Pancreas (tissue), 10 donors: ENCODE measurements around the gene NTN1. TPM values are rescaled to one million over a fixed set of nuclear protein-coding genes. Genes with fewer than 3 reads are reported as not detected.

Experiments
- ATAC-seq, 4 donors: fragments of 200-7000 bp; cut with Tn5 transposase; one replicate each; pipeline versions ENCODE4 v1.8.0 to v1.9.1; 2020; ENCODE audit warnings: mild to moderate bottlenecking in 4 of 4, moderate library complexity in 4 of 4
- DNase-seq, 6 donors: peaks; one replicate each; pipeline ENCODE4 v3.0.0-alpha.2; 2020
- FAIRE-seq: peaks from 2 replicates; lab custom pipeline; 2012; peaks lifted over from hg19 to GRCh38; lab: Jason Lieb, UNC
- H3K27ac ChIP-seq, 4 donors: fragments of 200-600 bp; sonication (generic); 1 replicate in 3 of 4; 2 replicates in 1 of 4; pipeline versions ENCODE4 v1.5.0 to v1.8.0; 2020
- H3K27me3 ChIP-seq, 4 donors: fragments of 200-600 bp; one replicate each; pipeline ENCODE4 v1.8.0; 2021
- H3K36me3 ChIP-seq, 3 donors: fragments of 200-600 bp; sonication (generic) in 1 of 3; one replicate each; pipeline versions ENCODE4 v1.5.0 to v1.8.0; 2020 to 2021
- H3K4me1 ChIP-seq, 3 donors: fragments of 200-600 bp; one replicate each; pipeline ENCODE4 v1.8.0; 2021
- H3K4me3 ChIP-seq, 4 donors: fragments of 200-600 bp; sonication (generic) in 2 of 4; one replicate each; pipeline versions ENCODE4 v1.5.0 to v1.8.0; 2020 to 2021
- H3K9me3 ChIP-seq, 4 donors: fragments of 200-600 bp; one replicate each; pipeline ENCODE4 v1.8.0; 2021
- WGBS, 2 donors: extraction: QIAGEN DNeasy Blood & Tissue Kit; methylation state at CpG; one replicate each; pipeline ENCODE4 v1.1.7; 2013; 5-methylcytosine and 5-hydroxymethylcytosine counted together
- intact Hi-C, 3 donors: fragments of 100-400 bp; cut with DNase I; formaldehyde crosslinking; loops; one replicate each; pipeline versions ENCODE4 v1.11.1 to v1.14.2; 2022
- polyA plus RNA-seq, 2 donors: library from polyadenylated mRNA; stranded (reverse); fragments of 200-250 nt; gene quantifications; one replicate each; pipeline ENCODE4 v1.2.3, GENCODE V29; 2013
- total RNA-seq, 6 donors: library from RNA; stranded (reverse); fragmentation: NEBNext Ultra II Directional in 4 of 6; extraction: Animal tissue kit (Norgen Biotek cat#: 25700) in 4 of 6; gene quantifications; one replicate each; pipeline versions ENCODE4 v1.2.1 to v1.2.4, GENCODE V29; 2021 to 2023
- TF ChIP-seq, protein P1 (sequence below), 4 donors: fragments of 200-600 bp; sonication (generic) in 3 of 4; IDR thresholded peaks; one replicate each; pipeline versions ENCODE4 v1.5.0 to v1.8.0; 2021; ENCODE audit warnings: antibody characterized with exemption in 4 of 4
- donor health status: healthy with polysubstance abuse.
- donor health status: DM: no; HTN: no; CAD: no; lungs with moderate emphysema.
- donor health status: DM: no; HTN: no; CAD: no.
- donor health status: control.
- donor health status: control.
- donor health status: Bipolar disorder and iron deficiency.
- donor health status: DM: yes; HTN: yes; CAD: no.
- donor health status: DM: no; HTN: no; CAD: no.
- donor health status: DM: no; HTN: no; CAD: no.
- donor health status: DM: yes; HTN: yes; CAD: no.

NTN1 gene
- total and polyA plus RNA-seq, 8 donors = 1.8 to 4.3 (median 2.5) TPM

DNA sequence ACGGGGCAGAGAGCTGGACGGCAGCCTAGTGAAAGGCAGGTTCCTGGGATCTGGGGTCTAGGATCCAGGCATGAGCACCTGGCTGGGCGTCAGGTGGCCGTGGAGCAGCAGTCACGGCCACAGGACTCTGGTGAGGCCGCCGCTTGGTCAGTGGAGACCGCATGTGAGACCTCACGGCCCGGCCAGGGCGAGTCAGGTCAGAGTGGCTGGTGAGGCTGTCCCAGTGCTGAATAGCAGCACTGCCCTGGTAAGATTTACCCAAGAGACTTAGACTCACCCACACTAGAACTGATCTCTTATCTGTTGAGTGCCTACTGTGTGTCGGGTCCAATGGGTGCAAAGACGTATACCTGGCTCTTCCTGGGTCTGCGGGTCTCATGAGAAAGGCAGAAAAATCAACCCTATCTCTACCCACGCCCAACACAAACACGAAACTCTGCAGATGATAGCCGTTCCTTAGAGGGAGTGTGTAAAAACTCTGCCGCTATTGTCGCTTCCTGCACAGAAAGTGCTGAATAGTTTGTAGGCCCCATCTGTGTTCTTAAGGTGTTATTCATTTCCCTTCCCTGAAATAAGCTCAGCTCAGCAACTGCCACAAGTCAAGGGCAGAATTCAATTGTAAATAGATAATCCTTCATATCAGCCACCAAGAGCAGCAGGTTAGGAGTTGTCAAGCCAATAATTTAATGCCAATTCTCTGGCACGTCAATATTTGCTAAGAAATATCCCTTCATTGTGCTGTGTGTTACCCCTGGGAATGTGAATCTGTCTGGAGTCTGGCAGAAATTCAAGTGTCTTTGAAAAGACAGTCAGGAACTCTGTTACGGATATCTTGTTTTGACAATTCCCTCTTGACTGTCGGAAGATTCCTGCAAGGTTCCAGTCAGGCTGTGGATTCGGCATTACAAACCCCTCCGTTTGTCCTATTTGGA is 240.0 kb downstream of the NTN1 start:
- intact Hi-C loops = no loop called here
- ATAC-seq (peak in 1 of 4 donors; percentile 48), FAIRE-seq (no peak), DNase-seq (peak in 1 of 6 donors; percentile 49)
- TF ChIP-seq, protein P1, sequence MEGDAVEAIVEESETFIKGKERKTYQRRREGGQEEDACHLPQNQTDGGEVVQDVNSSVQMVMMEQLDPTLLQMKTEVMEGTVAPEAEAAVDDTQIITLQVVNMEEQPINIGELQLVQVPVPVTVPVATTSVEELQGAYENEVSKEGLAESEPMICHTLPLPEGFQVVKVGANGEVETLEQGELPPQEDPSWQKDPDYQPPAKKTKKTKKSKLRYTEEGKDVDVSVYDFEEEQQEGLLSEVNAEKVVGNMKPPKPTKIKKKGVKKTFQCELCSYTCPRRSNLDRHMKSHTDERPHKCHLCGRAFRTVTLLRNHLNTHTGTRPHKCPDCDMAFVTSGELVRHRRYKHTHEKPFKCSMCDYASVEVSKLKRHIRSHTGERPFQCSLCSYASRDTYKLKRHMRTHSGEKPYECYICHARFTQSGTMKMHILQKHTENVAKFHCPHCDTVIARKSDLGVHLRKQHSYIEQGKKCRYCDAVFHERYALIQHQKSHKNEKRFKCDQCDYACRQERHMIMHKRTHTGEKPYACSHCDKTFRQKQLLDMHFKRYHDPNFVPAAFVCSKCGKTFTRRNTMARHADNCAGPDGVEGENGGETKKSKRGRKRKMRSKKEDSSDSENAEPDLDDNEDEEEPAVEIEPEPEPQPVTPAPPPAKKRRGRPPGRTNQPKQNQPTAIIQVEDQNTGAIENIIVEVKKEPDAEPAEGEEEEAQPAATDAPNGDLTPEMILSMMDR (IDR thresholded peaks at IDR 0.05) = no peak
- Histone ChIP-seq H3K27ac (no peak overlapping the region), H3K27me3 (no peaks in the 10 kb centered on the region), H3K4me3 (no peak overlapping the region), H3K9me3 (no peaks in the 10 kb centered on the region), H3K4me1 (no peaks in the 10 kb centered on the region), H3K36me3 (no peaks in the 10 kb centered on the region)
- WGBS, 2 donors = 71 to 76% methylated on average over 24 of the region's 24 CpGs

DNA sequence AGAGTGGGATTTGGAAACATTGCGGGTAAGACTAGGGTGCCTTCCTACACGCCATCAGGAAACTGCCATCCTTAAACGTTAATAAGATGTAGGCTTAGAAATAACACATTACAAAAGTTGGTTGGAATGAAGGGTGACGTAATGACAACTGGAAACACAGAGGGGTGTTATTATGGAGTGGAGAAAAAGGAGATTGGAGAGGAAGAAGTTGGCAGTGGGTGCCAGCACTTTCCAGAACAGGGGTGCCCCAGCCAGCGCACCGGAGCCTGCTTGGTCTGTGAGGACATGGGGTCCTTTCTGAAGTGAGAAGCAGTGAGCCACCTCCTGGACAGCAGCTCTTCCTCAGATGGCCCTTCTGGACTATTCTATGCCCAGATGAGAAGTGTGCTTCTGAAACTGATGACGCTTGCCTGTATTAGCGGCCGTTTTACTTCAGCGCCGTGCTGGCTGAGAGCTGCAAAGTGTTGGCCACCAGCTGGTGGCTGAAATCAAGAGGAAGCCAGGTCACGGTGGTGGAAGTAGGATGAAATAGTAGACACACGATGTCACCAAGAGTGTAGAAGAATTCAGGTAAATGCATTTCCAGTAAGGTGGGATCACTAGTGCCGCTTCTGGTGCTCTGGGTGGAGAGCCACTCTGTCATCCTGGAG is 244.8 kb downstream of the NTN1 start:
- no peak for ATAC-seq
- Histone ChIP-seq H3K4me1 (no peaks in the 10 kb centered on the region), H3K27ac (no peak overlapping the region), H3K4me3 (no peak overlapping the region), H3K36me3 (no peaks in the 10 kb centered on the region), H3K9me3 (no peaks in the 10 kb centered on the region), H3K27me3 (no peaks in the 10 kb centered on the region)
- 93 to 94% methylated on average over 14 of the region's 14 CpGs for WGBS, 2 donors
- no peak for DNase-seq
- TF ChIP-seq, protein P1 (IDR thresholded peaks at IDR 0.05) = no peak
- no peak for FAIRE-seq
- intact Hi-C loops = no loop called here

DNA sequence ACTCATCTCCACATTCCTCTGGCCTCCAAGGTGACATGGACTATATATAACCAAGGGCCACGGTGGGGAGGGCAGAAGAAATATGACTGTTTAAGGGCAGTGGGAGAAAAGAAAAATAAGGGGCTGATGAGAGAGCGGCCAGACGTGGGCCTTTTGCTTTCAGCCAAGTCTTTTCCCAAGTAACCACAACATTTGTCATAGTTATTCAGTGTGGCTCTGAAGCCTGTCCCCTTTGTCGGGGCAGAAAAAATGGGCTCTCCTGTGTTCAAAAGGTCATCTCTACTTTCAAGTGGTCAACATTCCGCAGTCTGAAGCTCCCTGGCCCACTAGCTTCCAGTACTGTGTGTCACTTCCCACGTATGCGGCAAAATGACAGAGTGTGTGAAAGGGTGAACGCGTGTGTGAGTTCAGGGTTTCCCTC is 245.4 kb downstream of the NTN1 start:
- no peak for ATAC-seq
- no peak overlapping the region for H3K27ac ChIP-seq
- WGBS, 2 donors = 93 to 96% methylated on average over 9 of the region's 9 CpGs
- H3K4me1 ChIP-seq = no peaks in the 10 kb centered on the region
- no peak for FAIRE-seq
- no peak overlapping the region for H3K4me3 ChIP-seq
- H3K36me3 ChIP-seq = no peaks in the 10 kb centered on the region
- TF ChIP-seq, protein P1 (IDR thresholded peaks at IDR 0.05) = no peak
- DNase-seq = no peak
- no peaks in the 10 kb centered on the region for H3K27me3 ChIP-seq
- no peaks in the 10 kb centered on the region for H3K9me3 ChIP-seq
- intact Hi-C loops = no loop called here

DNA sequence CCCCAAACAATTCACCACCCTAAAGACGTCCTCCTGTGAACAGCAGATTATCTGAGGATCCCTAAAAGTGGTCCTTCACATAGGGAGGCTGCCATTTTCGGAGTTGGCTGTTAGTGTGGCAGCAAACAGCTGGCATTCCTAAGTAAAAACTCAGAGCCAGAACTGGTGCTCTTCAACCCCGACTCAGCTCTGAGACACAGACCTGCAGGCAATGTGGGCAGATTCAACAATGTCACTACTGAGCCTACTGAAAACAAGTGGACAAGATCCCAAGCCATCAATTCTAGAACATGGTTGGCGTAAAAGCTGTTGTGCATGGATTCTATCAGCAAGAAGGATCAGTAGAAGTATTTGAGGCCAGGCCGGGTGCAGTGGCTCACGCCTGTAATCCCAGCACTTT is 247.2 kb downstream of the NTN1 start:
- Histone ChIP-seq H3K9me3 (no peaks in the 10 kb centered on the region), H3K4me1 (no peaks in the 10 kb centered on the region), H3K36me3 (no peaks in the 10 kb centered on the region), H3K27me3 (no peaks in the 10 kb centered on the region), H3K27ac (no peak overlapping the region), H3K4me3 (no peak overlapping the region)
- TF ChIP-seq, protein P1 (IDR thresholded peaks at IDR 0.05) = no peak
- ATAC-seq (no peak), DNase-seq (no peak), FAIRE-seq (no peak)
- WGBS, 2 donors = 90 to 96% methylated on average over 6 of the region's 6 CpGs
- intact Hi-C loops = no loop called here
